GM21390 (cell line): Measurements from ENCODE around the gene DIP2B.
"Not testable (repeated sequence)": the region's sequence is repeated elsewhere in the genome, so short reads cannot be mapped to it uniquely, and the experiment has no call there.

Source experiments
- ATAC-seq: cut with Tn5 transposase; IDR thresholded peaks from one replicate; pipeline ENCODE4 v1.9.1; 2021; ENCODE audit not compliant: unreplicated experiment

Gene DIP2B

DNA sequence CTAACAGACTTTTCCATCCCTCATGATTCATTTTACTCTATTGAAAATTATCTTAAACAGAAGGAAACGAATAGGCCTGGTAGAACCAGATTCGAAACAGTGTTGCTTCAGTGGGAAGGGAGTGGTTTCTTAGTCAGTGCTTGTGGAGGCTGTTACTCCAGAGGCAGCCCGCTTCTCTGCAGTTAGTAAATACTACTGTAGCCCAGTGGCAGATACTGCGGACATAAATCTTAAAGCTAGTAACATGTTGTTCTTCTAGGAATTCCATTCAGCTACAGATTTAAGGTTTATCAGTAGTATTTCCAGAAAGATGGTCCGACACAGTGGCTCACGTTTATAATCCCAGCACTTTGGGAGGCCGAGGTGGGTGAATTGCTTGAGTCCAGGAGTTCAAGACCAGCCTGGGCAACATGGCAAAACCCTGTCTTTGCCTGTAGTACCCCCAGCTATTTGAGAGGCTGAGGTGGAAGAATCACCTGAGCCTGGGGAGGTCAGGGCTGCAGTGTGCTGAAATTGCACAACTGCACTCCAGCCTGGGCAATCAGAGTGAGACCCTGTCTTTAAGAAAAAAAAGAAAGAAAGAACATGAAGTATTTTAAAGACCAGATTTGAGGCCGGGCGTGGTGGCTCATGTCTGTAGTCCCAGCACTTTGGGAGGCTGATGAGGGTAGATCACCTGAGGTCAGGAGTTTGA, 45.9 kb downstream of the DIP2B start:
- ATAC-seq = no peak

- ATAC-seq = no peak
Measured at GRCh38 chr12:50551866-50552265, 47.1 kb downstream of the DIP2B start.

DNA sequence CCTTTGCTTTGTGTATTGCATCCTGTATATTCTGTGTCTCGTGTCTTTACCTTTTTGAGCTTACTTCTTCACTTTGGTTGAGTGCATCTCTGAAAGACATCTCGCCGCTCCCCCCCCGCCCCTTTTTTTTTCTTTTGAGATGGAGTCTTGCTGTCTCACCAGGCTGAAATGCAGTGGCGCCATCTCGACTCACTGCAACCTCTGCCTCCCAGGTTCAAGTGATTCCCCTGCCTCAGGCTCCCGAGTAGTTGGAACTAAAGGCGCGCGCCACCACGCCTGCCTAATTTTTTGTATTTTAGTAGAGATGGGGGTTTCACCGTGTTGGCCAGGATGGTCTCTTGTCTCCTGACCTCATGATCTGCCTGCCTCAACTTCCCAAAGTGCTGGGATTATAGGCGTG, 49.9 kb downstream of the DIP2B start:
- ATAC-seq = no peak

- no peak for ATAC-seq
Measured at GRCh38 chr12:50555471-50555885, 50.7 kb downstream of the DIP2B start.

DNA sequence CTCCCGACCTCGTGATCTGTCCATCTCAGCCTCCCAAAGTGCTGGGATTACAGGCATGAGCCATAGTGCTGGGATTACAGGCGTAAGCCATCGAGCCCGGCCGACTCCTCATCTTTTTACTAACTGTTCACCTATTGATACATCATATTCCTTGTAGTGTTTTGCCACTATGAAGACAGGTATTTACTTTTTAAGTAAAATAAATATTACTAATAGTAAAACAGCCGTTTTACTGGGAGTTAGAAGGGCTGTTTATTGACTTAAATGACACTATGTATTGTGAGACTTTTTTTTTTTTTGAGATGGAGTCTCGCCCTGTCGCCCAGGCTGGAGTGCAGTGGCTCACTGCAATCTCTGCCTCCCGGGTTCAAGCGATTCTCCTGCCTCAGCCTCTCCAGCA, 51.5 kb downstream of the DIP2B start:
- ATAC-seq = no peak

GRCh38 chr12:50556796-50557195, 52.0 kb downstream of the DIP2B start:
- ATAC-seq = not testable (repeated sequence)

GRCh38 chr12:50557421-50557820, 52.6 kb downstream of the DIP2B start:
- no peak for ATAC-seq

- ATAC-seq = no peak
Measured at GRCh38 chr12:50558970-50559369, 54.2 kb downstream of the DIP2B start.

DNA sequence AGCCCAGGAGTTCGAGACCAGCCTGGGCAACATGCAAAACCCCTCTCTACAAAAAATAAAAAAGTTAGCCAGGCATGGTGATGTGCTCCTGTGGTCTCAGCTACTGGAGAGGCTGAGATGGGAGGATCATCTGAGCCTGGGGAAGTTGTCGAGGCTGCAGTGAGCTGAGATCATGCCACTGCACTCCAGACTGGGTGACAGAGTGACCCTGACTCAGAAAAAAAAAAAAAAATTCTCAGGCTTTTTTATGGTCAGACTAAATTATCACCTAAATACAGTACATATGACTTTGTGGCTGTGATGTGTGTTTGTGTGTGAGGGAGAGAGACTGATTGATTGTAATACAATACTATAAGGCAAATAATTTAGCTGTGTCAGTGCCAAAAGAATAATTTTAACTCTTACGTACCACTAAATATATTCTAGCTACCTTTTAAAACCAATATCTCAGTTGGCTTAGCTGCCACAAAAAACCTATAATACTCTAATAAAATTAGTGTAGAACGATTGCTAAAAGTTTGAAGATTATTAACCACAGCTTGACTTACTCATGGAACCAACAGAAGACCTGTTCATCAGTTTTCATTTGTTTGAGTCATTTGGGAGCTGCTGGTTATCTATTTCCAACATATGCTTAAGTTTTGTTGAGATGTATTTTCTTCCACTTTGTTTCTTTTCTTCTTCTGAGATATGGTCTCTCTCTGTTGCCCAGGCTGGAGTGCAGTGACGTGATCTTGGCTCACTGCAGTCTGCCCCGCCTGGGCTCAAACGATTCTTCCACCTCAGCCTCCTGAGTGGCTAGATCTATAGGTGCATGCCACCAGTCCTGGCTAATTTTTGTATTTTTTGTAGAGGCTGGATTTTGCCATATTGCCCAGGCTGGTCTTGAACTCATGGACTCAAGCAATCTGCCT, 58.0 kb downstream of the DIP2B start:
- ATAC-seq = no peak

DNA sequence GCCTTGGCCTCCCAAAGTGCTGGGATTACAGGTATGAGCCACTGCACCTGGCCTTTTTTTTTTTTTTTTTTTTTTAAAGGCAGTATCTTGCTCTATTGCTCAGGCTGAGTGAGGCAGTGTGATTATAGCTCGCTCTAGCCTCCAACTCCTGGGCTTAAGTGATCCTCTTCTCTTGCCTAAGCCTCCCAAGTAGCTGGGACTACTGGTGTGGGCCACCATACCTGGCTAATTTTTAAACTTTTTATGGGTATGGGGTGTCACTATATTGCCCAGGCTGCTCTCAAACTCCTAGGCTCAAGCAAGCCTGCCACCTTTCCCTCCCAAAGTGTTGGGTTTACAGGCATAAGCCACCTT, 58.6 kb downstream of the DIP2B start:
- ATAC-seq = no peak

GRCh38 chr12:50564237-50564947, 59.6 kb downstream of the DIP2B start:
- no peak for ATAC-seq

- ATAC-seq = no peak
Measured at GRCh38 chr12:50564948-50565297, 60.1 kb downstream of the DIP2B start.

- ATAC-seq = no peak
Measured at GRCh38 chr12:50566066-50566465, 61.3 kb downstream of the DIP2B start.

DNA sequence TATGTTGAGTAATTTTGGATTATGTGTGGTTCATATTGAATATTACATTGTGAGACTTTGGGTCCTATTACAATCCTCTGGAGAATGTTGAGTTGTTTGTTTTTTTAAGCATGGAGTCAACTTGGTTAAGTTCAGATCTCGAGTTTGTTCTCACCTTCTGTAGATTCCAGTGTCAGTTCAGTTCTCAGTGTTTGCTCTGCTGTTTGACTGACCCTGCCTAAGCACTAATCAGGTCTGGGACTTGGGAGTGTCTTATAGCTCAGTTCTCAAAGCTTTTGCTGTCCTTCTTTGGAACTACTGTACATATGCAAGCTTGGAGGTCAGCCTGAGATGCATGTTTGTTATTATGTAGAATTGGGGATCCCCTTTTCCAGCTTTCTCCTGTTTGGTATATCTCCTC, 63.1 kb downstream of the DIP2B start:
- no peak for ATAC-seq

DNA sequence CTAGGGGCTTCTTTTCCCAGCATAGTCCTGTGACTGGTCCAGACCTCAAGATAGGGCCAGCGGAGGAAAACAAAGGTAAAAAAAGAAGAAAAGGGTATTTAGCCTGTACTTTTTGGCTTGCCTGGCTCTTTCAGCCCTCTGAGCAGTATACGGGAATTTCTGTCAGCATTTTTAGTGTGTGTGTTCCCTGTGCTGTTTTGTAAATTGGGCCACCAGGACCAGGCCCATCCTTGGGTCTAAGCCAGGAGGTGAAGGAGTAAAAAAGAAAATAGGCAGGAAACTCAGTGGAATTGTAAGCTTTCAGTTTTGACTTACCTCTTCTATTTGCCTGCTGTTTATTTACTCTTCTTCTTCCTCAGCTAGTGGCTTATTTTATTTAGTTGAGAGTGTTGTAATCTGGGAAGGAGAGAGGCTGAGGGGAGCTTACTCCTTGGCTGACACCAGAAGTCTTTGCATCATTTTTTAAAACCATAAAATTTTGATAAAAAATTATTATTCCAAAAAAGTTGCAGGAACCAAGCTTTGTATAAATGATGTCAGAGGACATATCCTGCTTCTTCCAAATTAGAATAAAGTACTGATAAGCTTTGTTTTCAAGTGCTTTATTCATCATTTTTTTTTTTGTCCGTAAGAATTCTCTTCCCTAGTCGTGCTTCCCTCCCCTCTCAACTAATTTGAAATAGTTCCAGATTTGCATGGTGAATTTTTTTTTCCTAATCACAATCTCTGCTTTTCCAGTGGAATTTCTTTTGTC, 63.7 kb downstream of the DIP2B start:
- no peak for ATAC-seq

- ATAC-seq = no peak
Measured at GRCh38 chr12:50569321-50569720, 64.5 kb downstream of the DIP2B start.

GRCh38 chr12:50569876-50570275, 65.1 kb downstream of the DIP2B start:
- no peak for ATAC-seq

DNA sequence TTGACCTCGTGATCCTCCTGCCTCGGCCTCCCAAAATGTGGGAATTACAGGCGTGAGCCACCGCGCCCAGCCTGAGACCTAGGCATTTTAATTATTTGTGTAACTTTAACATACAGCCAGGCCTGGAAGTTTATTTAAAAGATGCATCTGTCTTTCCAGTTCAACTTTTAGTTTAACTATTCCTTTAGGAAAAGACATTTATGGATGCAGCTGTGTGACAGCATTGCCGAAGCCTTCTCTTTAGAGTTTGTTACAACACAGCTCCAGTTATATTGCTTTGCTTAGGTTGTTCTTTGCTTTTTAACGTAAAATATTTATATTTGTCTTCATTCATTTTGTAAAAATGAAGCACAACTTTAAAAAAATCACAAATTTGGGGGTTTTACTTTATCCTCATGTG, 67.0 kb downstream of the DIP2B start:
- no peak for ATAC-seq

DNA sequence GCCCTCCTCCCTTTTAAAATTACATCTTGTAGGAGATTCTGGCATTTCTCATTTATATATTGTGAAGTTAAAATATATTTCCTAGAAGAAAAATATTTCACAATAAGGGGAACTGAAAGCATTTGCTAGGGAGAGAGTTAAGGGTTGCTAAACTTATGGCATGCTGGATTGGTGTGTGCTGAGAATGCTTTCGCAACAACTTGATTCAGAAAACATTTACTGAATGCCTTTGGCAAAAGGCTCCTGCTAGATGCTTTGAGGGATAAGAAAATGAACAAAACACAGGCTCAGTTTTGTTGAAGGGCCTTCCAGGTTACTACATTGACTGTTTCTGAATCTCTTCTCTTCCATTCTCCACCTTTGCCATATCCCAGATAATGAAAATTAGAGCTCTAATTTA, 67.5 kb downstream of the DIP2B start:
- no peak for ATAC-seq

- ATAC-seq = no peak
Measured at GRCh38 chr12:50572760-50573159, 68.0 kb downstream of the DIP2B start.

DNA sequence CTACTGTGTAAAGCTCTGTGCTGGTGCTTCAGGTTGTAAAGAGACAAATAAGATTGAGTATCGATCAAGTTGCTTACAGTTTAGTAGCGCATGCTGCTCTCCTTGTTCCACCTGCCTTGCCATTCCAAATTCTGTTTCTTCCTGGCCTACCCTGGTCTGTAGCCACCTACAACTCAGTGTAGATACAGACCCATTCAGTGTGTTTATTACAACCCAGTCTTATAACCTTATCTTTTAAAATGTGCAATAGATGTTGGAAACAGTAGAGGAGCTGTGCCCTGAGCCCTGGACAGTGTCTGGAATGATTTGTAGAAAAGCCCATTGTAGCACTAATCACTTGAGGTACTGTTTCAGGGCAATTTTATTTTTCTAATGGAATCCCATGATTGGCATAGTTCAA, 68.5 kb downstream of the DIP2B start:
- no peak for ATAC-seq
